SKM-1 treated with dmso at 0.1 percent for 144 hours (cell line): ENCODE results near the gene WNT1.

Source experiments
- DNase-seq: peaks from one replicate; lab custom pipeline; 2025; ENCODE audit not compliant: unreplicated experiment; lab: John Stamatoyannopoulos, UW

WNT1 gene

DNA sequence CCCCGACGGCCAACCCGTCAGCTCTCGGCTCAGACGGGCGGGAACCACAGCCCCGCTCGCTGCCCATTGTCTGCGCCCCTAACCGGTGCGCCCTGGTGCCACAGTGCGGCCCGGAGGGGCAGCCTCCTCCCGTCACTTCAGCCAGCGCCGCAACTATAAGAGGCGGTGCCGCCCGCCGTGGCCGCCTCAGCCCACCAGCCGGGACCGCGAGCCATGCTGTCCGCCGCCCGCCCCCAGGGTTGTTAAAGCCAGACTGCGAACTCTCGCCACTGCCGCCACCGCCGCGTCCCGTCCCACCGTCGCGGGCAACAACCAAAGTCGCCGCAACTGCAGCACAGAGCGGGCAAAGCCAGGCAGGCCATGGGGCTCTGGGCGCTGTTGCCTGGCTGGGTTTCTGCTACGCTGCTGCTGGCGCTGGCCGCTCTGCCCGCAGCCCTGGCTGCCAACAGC lies at the start of gene WNT1:
Gene WNT1 (plus strand): TSS at position 32 of the 450 bp plus-strand sequence. CDS start 329 bp downstream, at position 361.
- no peak for DNase-seq

DNA sequence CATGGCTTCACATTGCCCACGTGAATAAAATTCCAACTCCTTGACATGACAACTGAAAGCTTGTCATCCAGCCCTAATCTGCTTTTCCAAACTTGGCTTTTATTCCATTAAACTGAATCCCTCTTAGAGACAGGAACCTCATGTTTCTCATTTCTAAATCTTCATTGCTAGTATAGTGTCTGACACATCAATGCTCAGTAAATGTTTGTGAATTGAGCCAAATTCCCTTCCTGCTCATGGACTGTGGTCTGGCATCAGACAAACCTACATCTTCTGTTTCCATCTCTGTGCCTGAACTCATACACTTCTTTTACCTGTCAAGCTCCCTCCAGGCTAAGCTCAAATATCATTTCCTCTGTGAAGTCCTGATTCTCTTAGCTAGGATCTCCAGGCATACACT lies 48.6 kb upstream of the WNT1 start:
- no peak for DNase-seq

DNA sequence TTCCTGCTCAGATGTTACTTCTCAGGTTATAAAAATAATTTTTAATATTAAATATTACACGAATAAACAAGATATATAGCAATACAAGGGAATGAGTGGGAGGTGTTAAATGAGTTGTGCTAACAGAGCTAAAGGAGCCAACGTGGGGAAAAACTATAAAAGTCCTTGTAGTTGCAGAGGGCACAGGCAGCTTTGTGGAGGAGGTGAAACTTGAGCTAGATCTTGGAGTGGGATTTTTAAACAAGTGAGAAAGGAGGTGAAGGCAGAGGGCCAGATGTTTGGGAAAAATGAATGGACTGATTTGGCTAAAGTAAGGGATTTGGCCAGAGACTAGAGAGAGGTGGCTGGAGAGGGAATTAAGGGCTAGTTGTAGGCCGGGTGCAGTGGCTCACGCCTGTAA lies 47.6 kb upstream of the WNT1 start:
- no peak for DNase-seq

DNA sequence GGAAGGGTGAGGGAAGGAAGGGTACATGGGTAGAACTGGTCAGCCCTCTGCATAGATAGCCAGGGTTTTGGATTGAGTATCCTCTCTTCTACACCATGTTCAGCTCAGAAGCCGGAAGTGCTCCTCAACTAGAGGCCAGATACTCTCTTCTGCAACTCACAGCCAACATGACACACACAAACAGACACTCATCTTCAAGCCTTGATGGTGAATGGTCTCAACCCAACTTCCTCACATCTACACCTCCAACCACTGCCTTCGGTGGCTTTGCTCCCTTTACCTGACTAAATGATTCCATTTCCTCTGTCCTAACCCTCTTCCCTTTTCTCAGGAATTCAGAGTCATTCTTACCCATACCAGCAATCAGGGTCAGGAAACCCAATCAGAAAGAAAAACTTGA lies 45.2 kb upstream of the WNT1 start:
- DNase-seq = no peak

DNA sequence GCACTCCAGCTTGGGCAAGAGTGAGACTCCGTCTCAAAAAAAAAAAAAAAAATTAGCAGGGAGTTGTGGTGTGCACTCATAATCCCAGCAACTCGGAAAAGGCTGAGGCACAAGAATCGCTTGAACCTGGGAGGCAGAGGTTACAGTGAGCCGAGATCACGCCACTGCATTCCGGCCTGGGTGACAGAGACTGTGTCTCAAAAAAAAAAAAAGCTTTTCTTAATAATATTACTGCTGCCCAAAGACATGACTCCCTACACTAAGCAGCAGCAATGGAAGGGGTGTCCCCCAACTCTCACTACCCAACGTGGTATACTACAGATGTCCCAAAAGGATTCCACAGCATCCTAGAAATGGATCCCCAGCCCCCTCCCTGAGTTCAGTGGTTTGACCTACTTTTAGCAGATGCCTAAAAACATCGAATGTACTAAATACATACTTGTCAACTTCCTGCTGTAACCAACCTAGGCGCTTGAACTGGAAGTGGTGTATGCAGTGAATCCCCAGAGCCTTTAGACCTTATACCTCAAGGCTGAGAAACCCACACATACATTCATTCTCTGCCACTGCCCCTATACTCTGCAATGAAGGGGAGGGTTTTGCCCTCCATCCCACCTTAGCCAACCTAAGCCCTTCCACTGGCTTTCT lies 44.3 kb upstream of the WNT1 start:
- no peak for DNase-seq

DNA sequence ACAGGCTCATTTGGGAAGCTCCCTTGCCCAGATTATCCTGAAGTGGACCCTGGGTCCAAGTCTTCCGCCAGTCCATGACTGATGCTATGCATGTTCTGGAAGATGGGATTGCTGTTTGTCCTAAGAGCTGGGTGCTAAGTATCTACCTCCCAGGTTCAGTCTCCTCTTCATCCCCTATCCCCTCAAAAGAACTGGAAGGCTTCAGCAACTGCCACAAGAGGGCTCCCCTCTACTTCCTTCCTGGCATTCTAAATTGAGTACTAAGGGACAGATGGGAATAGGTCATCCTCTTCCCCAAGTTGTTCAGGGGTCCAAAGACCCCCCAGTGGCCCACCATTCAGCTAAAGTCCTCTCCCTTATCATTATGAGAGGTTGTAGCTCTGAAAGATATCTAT lies 43.8 kb upstream of the WNT1 start:
- DNase-seq = no peak

DNA sequence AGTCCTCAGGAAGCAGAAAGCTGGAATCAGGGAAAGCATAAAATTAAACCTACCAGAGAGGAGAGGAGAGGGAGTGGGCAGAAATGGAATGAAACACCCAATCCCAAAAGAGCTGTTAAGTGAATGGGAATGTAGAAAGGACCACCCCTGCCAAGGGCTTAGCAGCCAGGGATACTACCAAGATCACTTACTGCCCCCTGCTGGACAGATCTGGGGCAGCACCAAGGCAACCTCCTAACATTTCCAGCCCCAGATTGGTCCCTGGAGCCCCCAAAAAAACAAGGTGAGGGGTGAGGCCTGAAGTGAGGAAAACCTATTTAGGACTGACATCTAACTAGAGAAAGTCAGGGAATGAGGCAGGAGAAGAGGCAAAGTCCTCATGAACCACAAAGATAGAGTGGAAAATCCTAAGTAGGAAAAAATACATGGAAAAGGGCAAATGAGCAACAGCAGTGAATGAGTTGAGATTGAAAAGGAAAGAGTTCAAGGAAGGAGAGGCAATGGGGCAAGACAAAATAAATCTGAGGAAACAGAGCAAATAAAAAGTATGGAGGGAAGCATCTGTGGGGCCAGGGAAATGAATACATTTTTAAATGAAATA lies 41.6 kb upstream of the WNT1 start:
- peak; percentile 4 for DNase-seq

DNA sequence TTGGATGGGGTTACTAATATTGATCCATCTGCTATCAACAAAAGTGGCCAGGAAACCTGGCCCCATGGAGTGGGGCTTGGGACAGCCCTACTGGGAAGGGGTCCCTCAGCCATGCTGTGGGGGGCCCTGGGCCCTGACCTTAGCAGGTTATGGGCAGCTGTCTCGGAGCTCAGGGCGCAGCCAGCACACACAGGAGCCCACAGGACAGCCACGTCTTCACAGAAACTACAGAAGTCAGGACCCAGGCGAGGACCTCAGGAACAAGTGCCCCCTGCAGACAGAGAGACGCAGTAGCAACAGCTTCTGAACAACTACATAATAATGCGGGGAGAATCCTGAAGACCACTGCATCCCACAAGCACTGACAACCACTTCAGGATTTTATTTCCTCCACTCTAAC lies 41.0 kb upstream of the WNT1 start:
- no peak for DNase-seq

DNA sequence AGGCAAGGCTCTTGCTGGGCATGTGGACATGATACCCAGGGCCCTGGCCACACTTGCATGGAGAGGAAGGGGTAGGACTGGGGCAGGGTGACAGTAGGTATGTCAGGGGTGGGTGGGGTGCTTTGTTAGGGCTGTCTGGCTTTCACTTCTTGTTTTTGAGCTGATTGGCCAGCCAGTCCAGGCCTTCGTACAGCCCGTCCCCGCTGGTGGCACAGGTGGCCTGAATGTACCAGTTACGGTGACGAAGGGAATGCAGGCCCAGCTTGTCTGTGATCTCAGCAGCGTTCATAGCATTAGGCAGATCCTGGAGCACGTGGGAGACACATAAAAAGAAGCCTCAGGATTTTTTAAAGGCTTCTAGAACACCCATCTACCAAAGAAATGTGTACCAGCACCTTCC lies 39.3 kb upstream of the WNT1 start:
- DNase-seq = no peak

DNA sequence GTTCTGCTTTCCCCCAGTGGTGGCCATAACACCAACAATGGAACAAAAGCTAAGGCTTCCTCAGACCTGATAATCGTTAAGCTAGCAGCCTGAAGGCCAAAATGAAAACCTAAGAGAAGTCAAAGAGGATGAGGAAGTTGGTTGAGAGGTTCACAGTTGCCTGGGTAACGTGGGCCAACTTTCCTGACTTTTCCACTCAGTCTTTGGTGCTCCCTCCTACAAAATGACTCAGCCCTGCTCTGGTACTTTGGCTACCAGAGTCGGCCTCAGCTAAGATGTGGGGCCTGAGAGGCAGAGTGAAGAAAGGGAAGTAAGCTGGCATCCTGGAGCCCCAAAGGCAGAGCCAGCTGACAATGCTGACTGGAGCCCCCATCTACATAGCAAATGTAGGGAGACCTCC lies 37.9 kb upstream of the WNT1 start:
- DNase-seq = peak; percentile 11

DNA sequence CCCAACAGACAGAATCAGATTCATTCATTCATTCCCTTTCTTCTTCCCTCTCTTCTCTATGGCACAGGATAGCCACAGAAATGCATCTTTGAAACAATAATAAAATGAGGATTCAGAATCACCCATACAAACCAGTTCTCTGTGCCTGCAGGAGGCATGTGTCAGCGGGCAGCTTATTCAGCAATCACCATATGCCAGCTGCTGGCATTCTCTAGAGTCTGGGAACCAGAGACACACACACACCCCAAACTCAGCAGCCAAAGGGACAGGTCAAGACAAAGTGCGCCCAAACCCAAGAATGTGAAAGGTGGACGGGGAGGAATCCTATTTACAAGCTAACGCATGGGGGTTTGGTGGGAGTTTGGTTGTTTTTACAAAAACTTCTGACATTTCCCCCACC lies 34.9 kb upstream of the WNT1 start:
- no peak for DNase-seq

DNA sequence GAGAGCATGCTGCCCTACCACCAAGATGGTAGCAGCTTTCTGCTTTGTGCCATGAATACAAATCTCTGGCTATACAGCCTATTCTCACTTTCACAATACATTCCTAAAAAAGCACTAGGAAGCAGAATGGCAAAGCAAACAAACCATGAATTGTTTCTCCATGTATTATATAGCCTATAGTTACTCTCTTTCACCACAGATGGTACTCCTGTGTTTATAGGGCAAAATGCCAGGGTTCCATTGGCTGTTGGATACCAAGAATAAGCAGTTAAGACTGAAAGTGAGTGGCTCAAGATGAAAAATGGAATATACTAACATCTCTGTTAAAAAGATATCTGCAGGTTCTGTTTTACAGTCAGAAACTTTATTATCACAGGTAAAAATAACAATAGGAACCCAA lies 31.9 kb upstream of the WNT1 start:
- no peak for DNase-seq

DNA sequence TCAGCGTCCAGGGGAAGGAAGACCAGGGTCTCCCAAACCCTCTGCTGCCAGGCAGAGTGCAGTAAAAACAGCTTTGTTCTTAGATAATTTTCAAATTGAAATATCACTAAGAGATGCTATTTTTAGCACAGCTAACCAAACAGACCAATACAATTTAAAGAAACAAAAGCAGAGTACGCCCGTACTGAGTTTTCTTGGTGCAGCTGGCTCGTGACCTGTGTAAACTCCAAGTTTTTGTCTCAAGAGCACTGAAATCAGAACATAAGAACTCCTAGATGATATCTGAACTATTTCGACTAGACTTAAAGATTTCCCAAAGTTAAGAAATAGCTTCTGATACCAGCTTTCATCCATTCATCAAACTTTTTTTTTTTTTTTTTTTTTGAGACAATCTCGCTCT lies 31.2 kb upstream of the WNT1 start:
- DNase-seq = no peak

DNA sequence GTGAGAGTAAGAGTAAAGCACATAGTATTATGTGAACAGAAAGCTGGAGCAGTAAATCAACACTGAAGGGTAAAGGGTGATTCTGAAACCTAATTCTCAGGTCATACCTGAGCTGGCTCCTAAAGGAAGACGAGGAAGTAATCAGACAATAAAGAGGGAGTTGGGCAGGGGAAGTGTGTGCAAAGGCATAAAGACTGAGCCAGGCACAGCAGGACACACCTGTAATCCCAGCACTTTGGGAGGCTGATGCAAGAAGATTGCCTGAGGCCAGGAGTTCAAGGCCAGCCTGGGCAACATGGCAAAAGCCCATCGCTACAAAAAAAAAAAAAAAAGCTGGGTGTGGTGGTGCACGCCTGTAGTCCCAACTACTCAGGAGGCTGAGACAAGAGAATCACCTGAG lies 30.4 kb upstream of the WNT1 start:
- DNase-seq = no peak

DNA sequence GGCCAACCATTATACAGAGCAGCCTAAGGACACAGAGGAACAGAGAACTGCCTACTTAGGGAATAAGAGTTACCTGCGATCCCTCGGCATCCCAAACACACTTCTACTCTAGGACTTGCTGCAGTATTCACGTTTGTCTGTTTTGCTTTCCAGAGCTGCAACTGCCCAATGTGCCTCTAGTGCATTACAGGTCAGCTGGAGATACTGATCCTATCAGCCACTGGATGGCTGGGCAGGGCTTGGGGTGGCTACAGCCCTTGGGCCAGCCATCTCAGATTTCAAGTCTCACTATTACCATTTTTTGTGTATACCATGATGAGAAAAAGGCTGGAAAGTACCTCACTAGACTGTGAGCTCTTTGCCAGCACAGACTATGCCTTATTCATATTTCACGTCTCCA lies 25.4 kb upstream of the WNT1 start:
- DNase-seq = no peak

DNA sequence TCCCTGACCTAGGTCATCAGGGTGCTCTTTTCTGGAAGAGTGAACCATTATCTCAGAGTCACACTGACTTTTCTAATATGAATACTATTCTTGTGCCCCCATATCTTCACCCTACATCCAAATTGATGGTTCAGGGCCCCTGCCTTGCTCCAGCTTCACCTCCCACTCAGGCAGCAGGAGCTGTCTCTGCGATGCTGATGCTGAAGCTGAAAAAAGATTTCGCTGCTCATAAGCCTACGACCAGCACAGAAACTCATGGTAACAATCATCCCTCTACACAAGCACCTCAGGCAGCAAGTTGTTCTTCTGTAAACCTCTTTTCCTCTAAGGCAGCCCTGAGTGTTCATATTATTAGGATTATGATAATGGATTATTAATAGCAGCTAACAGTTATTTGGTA lies 24.1 kb upstream of the WNT1 start:
- no peak for DNase-seq

DNA sequence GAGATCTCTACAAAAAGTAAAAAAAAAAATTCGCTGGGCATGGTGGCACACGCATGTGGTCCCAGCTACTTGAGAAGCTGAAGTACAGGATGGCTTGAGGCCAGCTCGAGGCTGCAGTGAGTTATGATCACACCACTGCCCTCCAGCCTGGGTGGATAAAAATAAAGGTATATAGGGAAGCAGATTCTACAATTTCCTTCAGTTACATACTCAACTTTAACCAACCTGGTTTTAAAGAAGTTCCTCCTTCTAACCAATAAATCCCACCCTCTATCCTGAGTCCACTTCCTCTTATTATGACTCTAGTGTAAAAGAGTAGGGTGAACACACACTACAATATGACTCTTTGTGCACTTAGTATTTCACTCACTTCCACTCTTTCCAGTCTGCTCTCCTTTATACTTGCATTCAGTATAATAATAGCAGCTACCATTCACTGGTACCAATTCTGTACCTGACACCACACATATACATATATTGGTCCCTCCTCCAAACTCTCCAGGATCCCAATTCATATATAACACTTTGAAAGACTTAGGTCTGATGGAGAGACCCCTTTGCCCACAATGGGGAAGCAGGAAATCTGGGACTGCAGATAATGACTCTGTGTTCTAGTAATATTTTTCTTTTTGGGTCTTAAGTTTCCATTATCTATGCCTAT lies 23.2 kb upstream of the WNT1 start:
- DNase-seq = peak; percentile 73

DNA sequence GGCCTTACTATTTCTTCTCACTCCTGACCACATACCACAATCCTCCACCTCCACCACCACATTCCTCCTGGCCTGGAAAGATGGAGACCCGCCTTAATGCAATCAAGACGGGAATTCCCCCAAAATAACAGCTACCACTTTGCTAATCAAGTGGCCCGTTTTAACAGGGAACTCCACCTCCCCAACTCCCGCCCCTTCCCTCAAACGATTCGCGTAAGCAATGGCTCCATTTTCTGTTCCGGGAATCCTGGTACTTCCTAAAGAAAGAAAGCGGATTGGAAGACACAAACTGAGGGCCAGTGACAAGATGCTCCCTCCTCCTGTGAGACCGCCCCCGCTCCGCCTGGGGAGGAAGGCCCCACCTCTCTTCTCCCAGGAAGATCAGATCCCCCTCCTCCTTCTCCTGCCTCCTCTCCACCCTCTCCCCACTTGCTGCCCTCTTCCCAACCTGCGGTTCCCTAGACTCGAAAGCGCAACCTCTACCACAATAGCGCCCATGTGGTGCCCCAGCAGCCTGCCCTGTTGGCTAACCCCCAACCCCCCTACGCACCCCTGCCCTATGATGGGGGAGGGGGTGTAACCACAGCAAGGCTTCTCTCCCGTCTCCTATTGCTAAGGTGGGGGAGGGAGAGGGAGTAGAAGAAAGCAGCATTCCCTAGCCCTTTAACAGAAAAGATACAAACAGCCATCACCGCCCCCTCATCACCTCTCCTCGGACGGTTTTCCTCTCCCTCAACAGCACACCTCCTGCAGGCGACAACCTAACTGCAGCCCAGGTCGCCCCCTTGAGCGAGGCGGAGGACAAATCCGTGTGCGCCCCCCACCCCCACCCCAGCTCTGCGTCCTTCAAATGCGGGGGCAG lies 21.6 kb upstream of the WNT1 start:
- peak; percentile 31 for DNase-seq

DNA sequence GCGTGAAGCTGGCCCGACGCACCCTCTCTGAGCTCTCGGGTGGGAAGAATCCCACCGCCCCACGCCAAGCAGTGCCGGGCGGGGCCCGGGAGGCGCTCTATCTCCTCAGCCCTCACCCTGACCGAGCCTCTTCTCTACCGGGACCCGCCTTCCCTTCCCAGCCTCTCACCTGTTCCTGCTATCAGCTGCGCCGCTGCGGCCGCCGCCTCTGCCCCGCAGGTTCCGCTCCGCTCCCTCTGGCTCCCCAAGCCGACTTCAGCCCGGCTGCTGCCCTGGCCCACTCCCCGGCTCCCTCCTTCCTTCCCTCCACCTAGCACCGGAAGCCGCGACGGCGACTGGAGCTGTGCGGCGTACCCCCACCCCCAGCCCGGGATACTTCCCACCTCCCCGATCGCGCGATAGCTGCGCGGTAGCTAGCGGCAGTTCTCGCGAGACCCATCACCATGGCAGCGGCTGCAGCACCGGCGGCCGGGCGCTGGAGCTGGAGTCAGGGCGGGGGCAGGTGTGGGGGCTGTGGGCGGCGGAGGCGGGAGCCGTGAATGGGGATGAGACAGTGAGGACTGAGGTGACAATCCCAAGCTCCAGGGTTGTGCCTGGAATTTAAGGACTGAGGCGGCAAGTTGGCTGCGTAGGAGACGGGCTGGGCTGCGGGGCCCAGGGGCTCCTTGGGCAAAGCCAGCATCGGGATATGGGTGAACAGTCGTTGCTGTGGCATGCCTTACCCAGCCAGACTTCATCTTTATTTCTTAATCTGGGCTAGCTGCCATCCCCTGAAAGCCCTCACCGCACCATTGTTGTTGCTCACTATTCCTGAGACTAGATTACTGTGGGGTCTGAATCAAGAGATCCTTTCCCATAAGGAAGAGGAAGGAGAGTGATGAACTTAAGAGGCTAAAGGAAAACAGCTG lies 20.7 kb upstream of the WNT1 start, which contains the start of gene ARF3:
Gene ARF3 (minus strand): TSS at position 347 of the 908 bp plus-strand sequence. CDS start 16,392 bp downstream, outside the sequence.
- DNase-seq = peak; percentile 58

DNA sequence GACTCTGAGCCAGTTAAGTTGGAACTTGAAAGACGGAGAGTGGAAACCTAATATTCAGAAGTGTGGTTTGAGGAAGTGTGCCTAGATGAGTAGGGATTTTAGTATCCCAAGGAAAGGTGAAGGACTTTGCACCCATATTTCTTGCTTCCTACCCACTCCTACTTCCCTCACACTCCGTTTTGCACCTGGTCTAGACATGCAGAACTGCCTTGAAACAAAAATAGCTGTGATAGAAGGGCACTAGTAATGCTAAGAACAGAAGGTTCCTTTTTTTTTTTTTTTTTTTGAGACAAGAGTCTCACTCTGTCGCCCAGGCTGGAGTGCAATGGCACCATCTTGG lies 20.1 kb upstream of the WNT1 start:
- no peak for DNase-seq

DNA sequence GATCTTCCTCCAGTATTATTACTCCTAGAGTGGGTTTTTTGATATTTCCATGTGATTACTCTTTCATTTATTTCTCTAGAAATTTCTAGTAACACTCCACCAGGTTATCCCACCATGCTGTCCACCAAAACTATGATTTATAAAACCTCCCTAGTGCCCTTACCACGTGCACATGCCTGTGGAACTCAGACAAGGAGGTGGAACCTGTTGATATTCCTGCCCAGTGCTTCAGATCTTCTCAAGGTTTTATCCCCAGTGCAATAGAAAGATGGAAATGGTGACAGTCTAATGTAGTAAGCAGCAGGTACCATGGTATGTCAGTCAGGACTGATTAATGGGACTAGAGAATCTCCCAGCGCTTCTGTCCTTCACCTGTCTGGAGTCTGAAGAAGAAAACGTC lies 17.3 kb upstream of the WNT1 start:
- DNase-seq = no peak
